H9 (cell line): ENCODE data around the gene TUBG1. TPM values are rescaled to one million over a fixed set of nuclear protein-coding genes. Genes with fewer than 3 reads are reported as not detected.
A peak's percentile ranks its signal among the peaks of the same experiment; 100 is the strongest.

Experiments
- DNase-seq: peaks from one replicate; pipeline ENCODE4 v3.0.0-alpha.2; 2017
- H2AFZ ChIP-seq: one replicate; pipeline ENCODE4 v1.6.1; 2013; ENCODE audit warnings: mild to moderate bottlenecking, low read length, control low read depth, moderate library complexity
- H2AK5ac ChIP-seq: 2 replicates; pipeline ENCODE4 v1.6.1; 2013; ENCODE audit warnings: low read length, control low read depth, mixed read lengths; ENCODE audit not compliant: insufficient read length
- H2BK120ac ChIP-seq: one replicate; pipeline ENCODE4 v1.6.1; 2013; ENCODE audit warnings: low read depth, mild to moderate bottlenecking, low read length, control low read depth, inconsistent platforms; ENCODE audit not compliant: poor library complexity, severe bottlenecking
- H2BK12ac ChIP-seq: 2 replicates; pipeline ENCODE4 v1.6.1; 2013; ENCODE audit warnings: low read length, control low read depth, mixed read lengths, low read depth; ENCODE audit not compliant: insufficient read length
- H2BK15ac ChIP-seq: 2 replicates; pipeline ENCODE4 v1.6.1; 2013; ENCODE audit warnings: low read depth, low read length, control low read depth
- H2BK20ac ChIP-seq: one replicate; pipeline ENCODE4 v1.6.1; 2013; ENCODE audit warnings: low read depth, mild to moderate bottlenecking, low read length, control low read depth, inconsistent platforms; ENCODE audit not compliant: poor library complexity, severe bottlenecking
- H2BK5ac ChIP-seq: 2 replicates; pipeline ENCODE4 v1.6.1; 2013; ENCODE audit warnings: low read length, control low read depth, mixed read lengths; ENCODE audit not compliant: insufficient read length
- H3K14ac ChIP-seq: 2 replicates; pipeline ENCODE4 v1.6.1; 2013; ENCODE audit warnings: low read length, control low read depth; ENCODE audit not compliant: insufficient read depth
- H3K18ac ChIP-seq: 2 replicates; pipeline ENCODE4 v1.6.1; 2013; ENCODE audit warnings: low read depth, mild to moderate bottlenecking, mixed read lengths, low read length, control low read depth; ENCODE audit not compliant: insufficient read length
- H3K23ac ChIP-seq: 2 replicates; pipeline ENCODE4 v1.6.1; 2013; ENCODE audit warnings: low read length, control low read depth, mixed read lengths, low read depth; ENCODE audit not compliant: insufficient read length
- H3K23me2 ChIP-seq: 2 replicates; pipeline ENCODE4 v1.6.1; 2013; ENCODE audit warnings: low read depth, mild to moderate bottlenecking, mixed read lengths, low read length, control low read depth; ENCODE audit not compliant: insufficient read length, poor library complexity, severe bottlenecking
- H3K27ac ChIP-seq: 2 replicates; pipeline ENCODE4 v1.5.1; 2013; ENCODE audit warnings: low read length, control low read depth, mixed read lengths, low read depth; ENCODE audit not compliant: insufficient read length
- H3K27me3 ChIP-seq: 2 replicates; pipeline ENCODE4 v1.6.1; 2013; ENCODE audit warnings: low read length, control low read depth, inconsistent platforms; ENCODE audit not compliant: insufficient read depth
- H3K4ac ChIP-seq: 2 replicates; pipeline ENCODE4 v1.6.1; 2013; ENCODE audit warnings: low read depth, mild to moderate bottlenecking, control low read depth, inconsistent platforms, low read length, moderate library complexity
- H3K4me1 ChIP-seq: 2 replicates; pipeline ENCODE4 v1.6.1; 2013; ENCODE audit warnings: low read length, control low read depth, inconsistent platforms; ENCODE audit not compliant: insufficient read depth
- H3K4me2 ChIP-seq: 2 replicates; pipeline ENCODE4 v1.6.1; 2013; ENCODE audit warnings: low read length, control low read depth, mixed read lengths; ENCODE audit not compliant: insufficient read length, insufficient read depth
- H3K56ac ChIP-seq: 2 replicates; pipeline ENCODE4 v1.6.1; 2013; ENCODE audit warnings: low read depth, mild to moderate bottlenecking, mixed read lengths, low read length, control low read depth; ENCODE audit not compliant: insufficient read length
- H3K79me1 ChIP-seq: 2 replicates; pipeline ENCODE4 v1.6.1; 2013; ENCODE audit warnings: low read depth, mild to moderate bottlenecking, moderate library complexity, low read length, control low read depth, inconsistent platforms; ENCODE audit not compliant: insufficient read depth, poor library complexity, severe bottlenecking
- H3K79me2 ChIP-seq: 2 replicates; pipeline ENCODE4 v1.6.1; 2013; ENCODE audit warnings: low read length, control low read depth, inconsistent platforms; ENCODE audit not compliant: insufficient read depth
- H3K9ac ChIP-seq: 2 replicates; pipeline ENCODE4 v1.6.1; 2013; ENCODE audit warnings: low read length, control low read depth, mixed read lengths; ENCODE audit not compliant: insufficient read length; ENCODE audit errors: extremely low read depth
- H3K9me3 ChIP-seq: one replicate; pipeline ENCODE4 v1.6.1; 2013; ENCODE audit warnings: low read depth, low read length, inconsistent platforms; ENCODE audit not compliant: control insufficient read depth
- H3T11ph ChIP-seq: one replicate; pipeline ENCODE4 v1.6.1; 2013; ENCODE audit warnings: mild to moderate bottlenecking, low read length, control low read depth, inconsistent platforms
- H4K20me1 ChIP-seq: one replicate; pipeline ENCODE4 v1.6.1; 2013; ENCODE audit not compliant: control insufficient read depth, insufficient read length, insufficient read depth
- H4K5ac ChIP-seq: 2 replicates; pipeline ENCODE4 v1.6.1; 2013; ENCODE audit warnings: low read depth, mild to moderate bottlenecking, mixed read lengths, low read length, control low read depth; ENCODE audit not compliant: insufficient read length
- H4K8ac ChIP-seq: replicated peaks from 2 replicates; pipeline ENCODE4 v1.6.1; 2013; ENCODE audit warnings: low read length, control low read depth, mixed read lengths, low read depth; ENCODE audit not compliant: insufficient read length
- H4K91ac ChIP-seq: 2 replicates; pipeline ENCODE4 v1.6.1; 2013; ENCODE audit warnings: low read depth, mild to moderate bottlenecking, moderate library complexity, mixed read lengths, low read length, control low read depth; ENCODE audit not compliant: insufficient read length
- H3K27ac Mint-ChIP-seq, 3 experiments: 2 replicates in 2 of 3; 3 replicates in 1 of 3; pipeline ENCODE4 v1.8.0; 2020 to 2021; ENCODE audit warnings: mixed read lengths in 3 of 3, mild to moderate bottlenecking in 1 of 3, moderate library complexity in 1 of 3
- H3K27me3 Mint-ChIP-seq: 2 replicates; pipeline ENCODE4 v1.8.0; 2021; ENCODE audit warnings: low read depth, mild to moderate bottlenecking, moderate library complexity, mixed read lengths
- H3K36me3 Mint-ChIP-seq, 3 experiments: 2 replicates in 2 of 3; 3 replicates in 1 of 3; pipeline ENCODE4 v1.8.0; 2020 to 2021; ENCODE audit warnings: low read depth in 3 of 3, mixed read lengths in 3 of 3; ENCODE audit not compliant: insufficient read depth in 1 of 3
- H3K4me1 Mint-ChIP-seq, 2 experiments: 2 replicates each; pipeline ENCODE4 v1.8.0; 2020; ENCODE audit warnings: mixed read lengths in 2 of 2
- H3K4me3 Mint-ChIP-seq, 2 experiments: 2 replicates in 1 of 2; 3 replicates in 1 of 2; pipeline ENCODE4 v1.8.0; 2020 to 2021; ENCODE audit warnings: mild to moderate bottlenecking in 2 of 2, mixed read lengths in 2 of 2, moderate library complexity in 1 of 2
- H3K9me3 Mint-ChIP-seq, 2 experiments: 2 replicates in 1 of 2; 3 replicates in 1 of 2; pipeline ENCODE4 v1.8.0; 2020; ENCODE audit warnings: mild to moderate bottlenecking in 2 of 2, mixed read lengths in 2 of 2, moderate library complexity in 1 of 2
- WGBS: extraction: QIAGEN DNeasy Blood & Tissue Kit; methylation state at CpG from one replicate; pipeline ENCODE4 v1.1.7; 2013; ENCODE audit warnings: missing lambda C conversion rate, low lambda C conversion rate, mixed read lengths; ENCODE audit not compliant: insufficient read length; ENCODE audit errors: extremely low coverage; 5-methylcytosine and 5-hydroxymethylcytosine counted together
- total RNA-seq: library from RNA; stranded (reverse); gene quantifications from 2 replicates; pipeline ENCODE4 v1.2.1, GENCODE V29; 2021
- TF ChIP-seq, protein P1 (sequence below): fragments of 200-600 bp; sonication (generic); conservative IDR thresholded peaks from 3 replicates; pipeline ENCODE4 v1.8.0; 2021; ENCODE audit warnings: antibody characterized with exemption, mild to moderate bottlenecking

Gene TUBG1
- total RNA-seq, 1 experiment from 2014 or later: 122 TPM

- Histone ChIP-seq H2BK120ac (no peak overlapping the region), H3K23ac (no peak overlapping the region), H3K79me1 (no peaks in the 10 kb centered on the region), H4K8ac (no peak overlapping the region), H3K23me2 (peaks cover 3% of the 10 kb centered on the region), H3T11ph (no peak overlapping the region), H2BK12ac (no peak overlapping the region), H3K18ac (no peak overlapping the region), H3K79me2 (no peaks in the 10 kb centered on the region), H2AFZ (no peak overlapping the region), H3K14ac (no peak overlapping the region), H4K91ac (no peak overlapping the region), H3K27ac (no peak overlapping the region), H4K20me1 (no peaks in the 10 kb centered on the region), H2BK15ac (no peak overlapping the region), H3K9me3 (no peaks in the 10 kb centered on the region), H3K4me2 (peak overlapping the region; percentile 84), H3K4me1 (no peaks in the 10 kb centered on the region), H2BK20ac (no peak overlapping the region), H2AK5ac (no peak overlapping the region), H3K56ac (no peak overlapping the region), H3K9ac (peak overlapping the region; percentile 68), H2BK5ac (no peak overlapping the region), H4K5ac (no peak overlapping the region), H3K4ac (no peak overlapping the region), H3K27me3 (no peaks in the 10 kb centered on the region; the same call in 1 of the 2 replicates)
- Mint-ChIP-seq H3K4me1 (peaks cover 20 to 21% of the 10 kb centered on the region in 2 experiments), H3K27me3 (no peaks in the 10 kb centered on the region), H3K9me3 (no peaks in the 10 kb centered on the region), H3K4me3 (peak overlapping the region; percentile 97 to 99), H3K27ac (peak overlapping the region; percentile 98 to 100 (median 99)), H3K36me3 (peaks cover 20 to 72% (median 55%) of the 10 kb centered on the region in 3 experiments; a peak in 6 of 7 replicates)
- no CpG with 5 or more reads among the region's 20 CpGs for WGBS
- DNase-seq: peak; percentile 95
- TF ChIP-seq, protein P1, sequence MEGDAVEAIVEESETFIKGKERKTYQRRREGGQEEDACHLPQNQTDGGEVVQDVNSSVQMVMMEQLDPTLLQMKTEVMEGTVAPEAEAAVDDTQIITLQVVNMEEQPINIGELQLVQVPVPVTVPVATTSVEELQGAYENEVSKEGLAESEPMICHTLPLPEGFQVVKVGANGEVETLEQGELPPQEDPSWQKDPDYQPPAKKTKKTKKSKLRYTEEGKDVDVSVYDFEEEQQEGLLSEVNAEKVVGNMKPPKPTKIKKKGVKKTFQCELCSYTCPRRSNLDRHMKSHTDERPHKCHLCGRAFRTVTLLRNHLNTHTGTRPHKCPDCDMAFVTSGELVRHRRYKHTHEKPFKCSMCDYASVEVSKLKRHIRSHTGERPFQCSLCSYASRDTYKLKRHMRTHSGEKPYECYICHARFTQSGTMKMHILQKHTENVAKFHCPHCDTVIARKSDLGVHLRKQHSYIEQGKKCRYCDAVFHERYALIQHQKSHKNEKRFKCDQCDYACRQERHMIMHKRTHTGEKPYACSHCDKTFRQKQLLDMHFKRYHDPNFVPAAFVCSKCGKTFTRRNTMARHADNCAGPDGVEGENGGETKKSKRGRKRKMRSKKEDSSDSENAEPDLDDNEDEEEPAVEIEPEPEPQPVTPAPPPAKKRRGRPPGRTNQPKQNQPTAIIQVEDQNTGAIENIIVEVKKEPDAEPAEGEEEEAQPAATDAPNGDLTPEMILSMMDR: peak; percentile 77
Observed at GRCh38 chr17:42578282-42578869, 31.1 kb upstream of the TUBG1 start.
